HEK293 (cell line): Measurements from ENCODE around the gene TMEM271.

ENCODE experiments used
- CTCF ChIP-seq: fragments of 450-650 bp; formaldehyde crosslinking; IDR thresholded peaks from 2 replicates; pipeline ENCODE4 v1.5.1; 2016; ENCODE audit warnings: missing biosample characterization, missing genetic modification characterization
- EGR2 ChIP-seq: fragments of 450-650 bp; formaldehyde crosslinking; IDR thresholded peaks from 2 replicates; pipeline ENCODE4 v1.5.1; 2016; ENCODE audit warnings: low read depth, missing biosample characterization, missing genetic modification characterization
- TCF7L2 ChIP-seq: IDR thresholded peaks from 2 replicates; pipeline ENCODE4 v1.6.1; 2011; ENCODE audit warnings: low read depth, mild to moderate bottlenecking, inconsistent platforms, low read length, moderate library complexity, borderline replicate concordance
- ZNF140 ChIP-seq: fragments of 450-650 bp; formaldehyde crosslinking; IDR thresholded peaks from 2 replicates; pipeline ENCODE4 v1.5.1; 2016; ENCODE audit warnings: missing biosample characterization, missing genetic modification characterization
- ZNF19 ChIP-seq: fragments of 450-650 bp; formaldehyde crosslinking; IDR thresholded peaks from 2 replicates; pipeline ENCODE4; 2016; ENCODE audit warnings: missing biosample characterization, missing genetic modification characterization, low read depth
- ZNF239 ChIP-seq: fragments of 450-650 bp; formaldehyde crosslinking; IDR thresholded peaks from 2 replicates; pipeline ENCODE4 v1.5.1; 2016; ENCODE audit warnings: missing biosample characterization, missing genetic modification characterization
- ZNF24 ChIP-seq: fragments of 450-650 bp; formaldehyde crosslinking; IDR thresholded peaks from 2 replicates; pipeline ENCODE4 v1.5.1; 2016; ENCODE audit warnings: missing biosample characterization, missing genetic modification characterization
- ZNF274 ChIP-seq, 2 experiments: fragments of 200-500 bp in 1 of 2; fragments of 450-650 bp in 1 of 2; sonication (Bioruptor generic) in 1 of 2; formaldehyde crosslinking in 1 of 2; IDR thresholded peaks; 2 replicates each; pipeline versions ENCODE4 v1.5.1 to v1.6.1; 2014 to 2016; ENCODE audit warnings: borderline replicate concordance in 1 of 2, inconsistent platforms in 1 of 2, low read length in 1 of 2, missing biosample characterization in 1 of 2, missing genetic modification characterization in 1 of 2
- ZNF335 ChIP-seq: fragments of 450-650 bp; formaldehyde crosslinking; conservative IDR thresholded peaks from 2 replicates; pipeline ENCODE4 v1.5.1; 2016; ENCODE audit warnings: missing biosample characterization, missing genetic modification characterization
- ZNF354C ChIP-seq: fragments of 450-650 bp; formaldehyde crosslinking; IDR thresholded peaks from 2 replicates; pipeline ENCODE4 v1.5.1; 2016; ENCODE audit warnings: missing biosample characterization, missing genetic modification characterization, low read depth, borderline replicate concordance
- ZNF513 ChIP-seq: fragments of 450-650 bp; IDR thresholded peaks from 2 replicates; pipeline ENCODE4 v1.5.1; 2018; ENCODE audit warnings: missing biosample characterization, missing genetic modification characterization

GRCh38 chr4:616091-616490, 40.0 kb upstream of the TMEM271 start:
- TF ChIP-seq CTCF (tag by site-specific recombination) (no peak), ZNF274 (IDR thresholded peaks at IDR 0.05; ENCODE audit: low read length) (no peak), ZNF274 (tag by site-specific recombination; IDR thresholded peaks at IDR 0.05; ENCODE audit: borderline replicate concordance) (no peak), ZNF19 (tag by site-specific recombination) (no peak), ZNF140 (tag by site-specific recombination) (no peak), ZNF239 (tag by site-specific recombination) (no peak), TCF7L2 (no peak), EGR2 (no peak), ZNF354C (tag by site-specific recombination) (no peak), ZNF513 (tag by site-specific recombination) (no peak), ZNF335 (no peak), ZNF24 (no peak)
